DMS153 treated with DMSO at 0.1 percent for 48 hours (cell line): Measurements from ENCODE around the gene RNF126.

Source experiments
- DNase-seq: peaks from one replicate; lab custom pipeline; 2025; ENCODE audit not compliant: unreplicated experiment; lab: John Stamatoyannopoulos, UW

The RNF126 gene

GRCh38 chr19:647566-648284 lies 15.3 kb downstream of the RNF126 start:
- no peak for DNase-seq

GRCh38 chr19:646779-647565 lies 16.0 kb downstream of the RNF126 start:
- DNase-seq, result no peak

- DNase-seq, result no peak
These were observed 16.9 kb downstream of the RNF126 start for GRCh38 chr19:645912-646778.

- no peak for DNase-seq
These were observed 18.2 kb downstream of the RNF126 start for GRCh38 chr19:644789-645188.

- no peak for DNase-seq
These were observed 18.7 kb downstream of the RNF126 start for GRCh38 chr19:644363-644762.

GRCh38 chr19:643736-644135 lies 19.3 kb downstream of the RNF126 start:
- DNase-seq, result no peak

- DNase-seq, result no peak
These were observed 20.0 kb downstream of the RNF126 start for GRCh38 chr19:642767-643727.

- DNase-seq, result no peak
These were observed 21.3 kb downstream of the RNF126 start for GRCh38 chr19:641702-642101.

GRCh38 chr19:640606-641189 lies 22.3 kb downstream of the RNF126 start:
- no peak for DNase-seq

- DNase-seq, result no peak
These were observed 22.9 kb downstream of the RNF126 start for GRCh38 chr19:640161-640558.

- DNase-seq, result peak; percentile 25
These were observed 23.5 kb downstream of the RNF126 start, which contains the start of gene FGF22 for GRCh38 chr19:639253-640160. FGF22 (plus strand) TSS chr19:639879; CDS start chr19:639926, 47 bp downstream.

- DNase-seq, result no peak
These were observed 24.1 kb downstream of the RNF126 start for GRCh38 chr19:638906-639252.

- DNase-seq, result no peak
These were observed 27.9 kb downstream of the RNF126 start for GRCh38 chr19:634975-635652.

- DNase-seq, result no peak
These were observed 29.0 kb downstream of the RNF126 start for GRCh38 chr19:633786-634639.

- peak; percentile 28 for DNase-seq
These were observed 29.8 kb downstream of the RNF126 start, which contains the start of gene POLRMT for GRCh38 chr19:633068-633785. POLRMT (minus strand) TSS chr19:633537; CDS start chr19:633512, 25 bp downstream.

- no peak for DNase-seq
These were observed 30.4 kb downstream of the RNF126 start for GRCh38 chr19:632579-633067.
